OCI-LY3 (cell line): ENCODE data around the gene FNBP1L.

Experiments
- H2AFZ ChIP-seq: fragments of 200-600, 300-600 bp; shearing (Covaris generic); 2 replicates; pipeline ENCODE4 v1.6.0; 2014; ENCODE audit warnings: antibody characterized with exemption, low read depth, low read length
- H3K27ac ChIP-seq: fragments of 200-600, 300-600 bp; sonication (generic); 2 replicates; pipeline ENCODE4 v1.5.1; 2014; ENCODE audit warnings: mild to moderate bottlenecking, low read length, moderate library complexity, mixed read lengths
- H3K27me3 ChIP-seq: fragments of 200-600, 300-600 bp; sonication (generic); 2 replicates; pipeline ENCODE4 v1.6.1; 2014; ENCODE audit warnings: low read depth, low read length, mixed read lengths
- H3K36me3 ChIP-seq: fragments of 200-600, 300-600 bp; sonication (generic); replicated peaks from 2 replicates; pipeline ENCODE3; 2014; ENCODE audit warnings: low read depth, low read length, mixed read lengths
- H3K4me1 ChIP-seq: fragments of 300-600, 200-600 bp; sonication (generic); 2 replicates; pipeline ENCODE4 v1.6.1; 2014; ENCODE audit warnings: low read length, mixed read lengths
- H3K4me2 ChIP-seq: fragments of 200-600, 300-600 bp; sonication (generic); 2 replicates; pipeline ENCODE4 v1.6.1; 2014; ENCODE audit warnings: low read length, mixed read lengths
- H3K4me3 ChIP-seq: fragments of 300-600, 200-600 bp; sonication (generic); 2 replicates; pipeline ENCODE4 v1.5.1; 2014; ENCODE audit warnings: antibody characterized with exemption, mild to moderate bottlenecking, low read length, moderate library complexity
- H3K79me2 ChIP-seq: fragments of 300-600, 200-600 bp; shearing (Covaris generic); 2 replicates; pipeline ENCODE4 v1.6.1; 2014; ENCODE audit warnings: mild to moderate bottlenecking, low read length, mixed read lengths
- H3K9ac ChIP-seq: fragments of 300-600, 200-600 bp; shearing (Covaris generic); 2 replicates; pipeline ENCODE4 v1.6.0; 2014; ENCODE audit warnings: mild to moderate bottlenecking, low read length, moderate library complexity
- H3K9me3 ChIP-seq: fragments of 200-600, 300-600 bp; shearing (Covaris generic); 2 replicates; pipeline ENCODE4 v1.6.1; 2014; ENCODE audit warnings: low read length, mixed read lengths; ENCODE audit not compliant: insufficient read depth
- H4K20me1 ChIP-seq: fragments of 200-600, 300-600 bp; sonication (generic); 2 replicates; pipeline ENCODE4 v1.6.1; 2016; ENCODE audit warnings: low read length, mixed read lengths; ENCODE audit not compliant: insufficient read depth
- CTCF ChIP-seq: fragments of 200-600, 300-600 bp; sonication (generic); IDR thresholded peaks from 2 replicates; pipeline ENCODE4 v1.5.1; 2014; ENCODE audit warnings: antibody characterized with exemption, low read length, low read depth
- EZH2phosphoT487 ChIP-seq: fragments of 200-600 bp; shearing (Covaris generic); IDR thresholded peaks from 2 replicates; pipeline ENCODE4 v1.6.1; 2018; ENCODE audit warnings: antibody characterized with exemption, mixed run types, low read depth

Gene FNBP1L

GRCh38 chr1:93578433-93578830 is 130.5 kb downstream of the FNBP1L start:
- H3K79me2 ChIP-seq: no peaks in the 10 kb centered on the region
- no peaks in the 10 kb centered on the region for H4K20me1 ChIP-seq
- H3K4me3 ChIP-seq: no peak overlapping the region
- TF ChIP-seq CTCF: no peak
- no peak for TF ChIP-seq EZH2phosphoT487
- H3K4me1 ChIP-seq: no peaks in the 10 kb centered on the region
- H2AFZ ChIP-seq: no peak overlapping the region
- no peak overlapping the region for H3K27ac ChIP-seq
- no peak overlapping the region for H3K9ac ChIP-seq
- H3K27me3 ChIP-seq: no peaks in the 10 kb centered on the region
- peaks cover 4% of the 10 kb centered on the region for H3K36me3 ChIP-seq
- H3K9me3 ChIP-seq: no peaks in the 10 kb centered on the region
- no peak overlapping the region for H3K4me2 ChIP-seq

DNA sequence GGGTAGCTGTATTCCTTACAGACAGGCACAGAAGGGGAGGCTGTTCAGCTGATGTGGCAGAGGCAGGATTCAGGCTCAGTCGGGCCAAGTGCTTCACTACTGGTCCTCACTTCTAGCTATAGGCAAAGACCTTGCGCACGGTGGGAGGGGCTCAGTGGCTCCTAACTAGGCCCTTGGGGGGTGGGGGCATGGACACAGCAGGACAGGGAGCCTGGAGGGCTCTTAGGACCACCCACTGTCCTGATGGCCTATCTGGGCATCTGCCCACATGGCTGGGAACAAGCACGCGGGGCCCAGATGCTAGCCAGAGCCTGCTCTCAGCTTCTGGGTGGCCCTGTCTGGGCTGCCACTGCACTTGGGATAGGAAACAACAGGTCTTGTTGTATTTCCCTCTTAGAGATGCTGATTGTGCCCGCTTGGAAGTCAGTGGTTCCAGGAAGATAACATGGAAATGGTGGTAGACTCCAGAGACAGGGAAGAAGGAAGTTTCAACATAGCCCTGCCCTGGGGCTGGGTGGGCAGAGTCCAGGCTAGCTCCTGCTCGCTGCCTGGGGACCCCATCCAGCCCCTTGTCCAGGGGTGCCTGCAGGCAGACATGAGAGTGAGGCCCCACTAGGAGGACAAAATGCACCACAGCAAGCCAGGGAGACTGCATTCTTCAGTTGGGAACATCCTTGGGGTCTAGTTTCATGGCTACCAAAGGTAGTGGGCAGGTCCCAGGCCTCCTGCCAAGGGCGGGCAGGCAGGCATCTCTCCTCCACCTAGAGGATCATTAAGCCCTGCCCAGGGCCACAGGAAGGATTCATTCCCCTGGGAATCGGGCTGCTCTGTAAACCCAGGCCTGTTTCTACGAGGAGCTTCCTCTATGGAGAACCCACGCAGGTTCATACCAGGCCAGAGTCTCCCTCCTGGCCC is 131.2 kb downstream of the FNBP1L start:
- Histone ChIP-seq H2AFZ (no peak overlapping the region), H3K27ac (no peak overlapping the region), H4K20me1 (no peaks in the 10 kb centered on the region), H3K36me3 (peaks cover 10% of the 10 kb centered on the region), H3K4me3 (no peak overlapping the region), H3K4me2 (no peak overlapping the region), H3K27me3 (no peaks in the 10 kb centered on the region), H3K9ac (no peak overlapping the region), H3K9me3 (no peaks in the 10 kb centered on the region), H3K79me2 (no peaks in the 10 kb centered on the region), H3K4me1 (no peaks in the 10 kb centered on the region)
- TF ChIP-seq EZH2phosphoT487 (no peak), CTCF (no peak)

GRCh38 chr1:93579891-93580290 is 132.0 kb downstream of the FNBP1L start:
- H3K4me2 ChIP-seq: no peak overlapping the region

More at GRCh38 chr1:93579891-93580290, 132.0 kb downstream of the FNBP1L start:
- Histone ChIP-seq H4K20me1 (no peaks in the 10 kb centered on the region; the same call in 1 of the 2 replicates), H3K4me3 (no peak overlapping the region), H3K79me2 (no peaks in the 10 kb centered on the region), H3K27ac (no peak overlapping the region), H2AFZ (no peak overlapping the region), H3K9ac (no peak overlapping the region), H3K27me3 (no peaks in the 10 kb centered on the region), H3K36me3 (peaks cover 13% of the 10 kb centered on the region), H3K4me1 (no peaks in the 10 kb centered on the region), H3K9me3 (no peaks in the 10 kb centered on the region)
- no peak for TF ChIP-seq CTCF
- TF ChIP-seq EZH2phosphoT487: no peak
